Naive thymus-derived CD4-positive, alpha-beta T cell (primary cell): ENCODE results near the gene C11orf91. TPM values are rescaled to one million over a fixed set of nuclear protein-coding genes. Genes with fewer than 3 reads are reported as not detected.

Experiments
- ATAC-seq: fragments of 150-1000 bp; cut with Tn5 transposase; 2 replicates; pipeline ENCODE4 v1.10.0; 2021; ENCODE audit warnings: mild to moderate bottlenecking, moderate library complexity
- CTCF ChIA-PET: fragments of 350-600 bp; sonication (Branson Sonifier 250); formaldehyde crosslinking; loops from one replicate; lab custom pipeline; 2021; ENCODE audit warnings: antibody characterized with exemption; lab: Charles Lee
- POLR2A ChIA-PET: fragments of 350-600 bp; sonication (Branson Sonifier 250); formaldehyde crosslinking; loops from one replicate; lab custom pipeline; 2021; ENCODE audit warnings: antibody characterized with exemption, inconsistent platforms; lab: Charles Lee
- DNase-seq, 9 donors: peaks; one replicate each; pipeline versions ENCODE4 v3.0.0 to v3.0.0-alpha.2; 2020 to 2022; ENCODE audit warnings: mixed read lengths in 1 of 9
- H3K27ac ChIP-seq: one replicate; pipeline ENCODE4 v1.7.0; 2013; ENCODE audit warnings: mild to moderate bottlenecking, low read depth, low read length, moderate library complexity
- H3K27me3 ChIP-seq, 2 donors: one replicate each; pipeline ENCODE4 v1.7.0; 2013; ENCODE audit warnings: low read length in 2 of 2, mild to moderate bottlenecking in 2 of 2, moderate library complexity in 2 of 2; ENCODE audit not compliant: control insufficient read depth in 2 of 2, insufficient read depth in 2 of 2
- H3K36me3 ChIP-seq, 3 experiments: 1 replicate in 2 of 3; 2 replicates in 1 of 3; pipeline ENCODE4 v1.7.0; 2013; ENCODE audit warnings: low read length in 3 of 3, mild to moderate bottlenecking in 3 of 3, moderate library complexity in 1 of 3; ENCODE audit not compliant: insufficient read depth in 3 of 3, control insufficient read depth in 2 of 3
- H3K4me1 ChIP-seq, 2 donors: one replicate each; pipeline ENCODE4 v1.7.0; 2013; ENCODE audit warnings: low read length in 2 of 2, mild to moderate bottlenecking in 2 of 2, moderate library complexity in 1 of 2; ENCODE audit not compliant: control insufficient read depth in 2 of 2, insufficient read depth in 2 of 2
- H3K4me3 ChIP-seq: 2 replicates; pipeline ENCODE4 v1.7.0; 2013; ENCODE audit warnings: mild to moderate bottlenecking, low read length
- H3K9me3 ChIP-seq, 3 experiments: 1 replicate in 2 of 3; 2 replicates in 1 of 3; pipeline ENCODE4 v1.7.0; 2013; ENCODE audit warnings: low read length in 3 of 3; ENCODE audit not compliant: control insufficient read depth in 2 of 3
- H3K27ac Mint-ChIP-seq, 9 donors: one replicate each; pipeline ENCODE4 v1.8.0; 2020 to 2022; ENCODE audit warnings: mixed read lengths in 9 of 9, mild to moderate bottlenecking in 8 of 9, moderate library complexity in 5 of 9, inconsistent platforms in 2 of 9
- H3K27me3 Mint-ChIP-seq, 5 donors: one replicate each; pipeline ENCODE4 v1.8.0; 2021 to 2022; ENCODE audit warnings: mixed read lengths in 5 of 5, mild to moderate bottlenecking in 1 of 5
- H3K36me3 Mint-ChIP-seq, 5 donors: one replicate each; pipeline ENCODE4 v1.8.0; 2020 to 2022; ENCODE audit warnings: mixed read lengths in 5 of 5, mild to moderate bottlenecking in 3 of 5, inconsistent platforms in 1 of 5
- H3K4me1 Mint-ChIP-seq, 7 donors: one replicate each; pipeline ENCODE4 v1.8.0; 2020 to 2022; ENCODE audit warnings: mixed read lengths in 7 of 7, mild to moderate bottlenecking in 3 of 7, inconsistent platforms in 1 of 7
- H3K4me3 Mint-ChIP-seq, 10 donors: one replicate each; pipeline ENCODE4 v1.8.0; 2020 to 2022; ENCODE audit warnings: mild to moderate bottlenecking in 10 of 10, mixed read lengths in 10 of 10, moderate library complexity in 6 of 10, inconsistent platforms in 2 of 10
- H3K9me3 Mint-ChIP-seq, 11 donors: one replicate each; pipeline ENCODE4 v1.8.0; 2020 to 2022; ENCODE audit warnings: mixed read lengths in 11 of 11, mild to moderate bottlenecking in 4 of 11, inconsistent platforms in 1 of 11, moderate library complexity in 1 of 11
- intact Hi-C, 2 donors: fragments of 100-400 bp; cut with micrococcal nuclease; formaldehyde crosslinking; loops; one replicate each; pipeline ENCODE4 v1.15.1; 2023
- polyA plus RNA-seq, 2 donors: library from polyadenylated mRNA; unstranded; fragments of 300-500 nt; fragmentation: Illumina TruSeq; gene quantifications; one replicate each; pipeline ENCODE4 v1.2.3, GENCODE V29; 2021
- total RNA-seq, 6 experiments: library from RNA in 5 of 6; stranded (reverse) in 5 of 6; gene quantifications; 1 replicate in 5 of 6; 2 replicates in 1 of 6; pipeline ENCODE4 v1.2.3 and lab custom pipeline; 2021 to 2026

C11orf91 gene
- total and polyA plus RNA-seq, 7 experiments from 2014 or later, result not detected

GRCh38 chr11:33658195-33658900 is 42.3 kb downstream of the C11orf91 start:
- H3K9me3 ChIP-seq, result no peaks in the 10 kb centered on the region
- no peak overlapping the region for H3K4me3 Mint-ChIP-seq
- DNase-seq, result no peak
- no peaks in the 10 kb centered on the region for H3K4me1 Mint-ChIP-seq
- ATAC-seq, result no peak
- ChIA-PET CTCF (no interaction called here), POLR2A (no interaction called here)
- peaks cover 4 to 27% (median 12%) of the 10 kb centered on the region in 5 donors for H3K27me3 Mint-ChIP-seq
- intact Hi-C loops, result no loop called here
- H3K27ac Mint-ChIP-seq, result no peak overlapping the region
- H3K36me3 Mint-ChIP-seq, result no peaks in the 10 kb centered on the region
- no peaks in the 10 kb centered on the region for H3K4me1 ChIP-seq
- H3K27ac ChIP-seq, result no peak overlapping the region
- no peaks in the 10 kb centered on the region for H3K36me3 ChIP-seq
- no peak overlapping the region for H3K4me3 ChIP-seq
- H3K27me3 ChIP-seq, result peaks cover 0 to 3% of the 10 kb centered on the region in 2 donors
- no peaks in the 10 kb centered on the region for H3K9me3 Mint-ChIP-seq

- no peak for ATAC-seq
Measured at GRCh38 chr11:33657757-33658156, 42.9 kb downstream of the C11orf91 start.

GRCh38 chr11:33656768-33657167 is 43.9 kb downstream of the C11orf91 start:
- Mint-ChIP-seq H3K36me3 (no peaks in the 10 kb centered on the region), H3K27me3 (peaks cover 4 to 27% (median 12%) of the 10 kb centered on the region in 5 donors), H3K9me3 (no peaks in the 10 kb centered on the region), H3K27ac (no peak overlapping the region), H3K4me3 (no peak overlapping the region), H3K4me1 (no peaks in the 10 kb centered on the region)
- Histone ChIP-seq H3K4me1 (no peaks in the 10 kb centered on the region), H3K4me3 (no peak overlapping the region), H3K27me3 (peaks cover 0 to 3% of the 10 kb centered on the region in 2 donors), H3K36me3 (no peaks in the 10 kb centered on the region), H3K27ac (no peak overlapping the region), H3K9me3 (no peaks in the 10 kb centered on the region)
- ChIA-PET CTCF (no interaction called here), POLR2A (no interaction called here)
- intact Hi-C loops, result no loop called here
- ATAC-seq (no peak), DNase-seq (no peak)

More at GRCh38 chr11:33657757-33658156, 42.9 kb downstream of the C11orf91 start:
- H3K36me3 ChIP-seq, result no peaks in the 10 kb centered on the region
- ChIA-PET CTCF (no interaction called here), POLR2A (no interaction called here)
- peaks cover 0 to 3% of the 10 kb centered on the region in 2 donors for H3K27me3 ChIP-seq
- no peak for DNase-seq
- Mint-ChIP-seq H3K4me3 (no peak overlapping the region), H3K27me3 (peaks cover 4 to 27% (median 13%) of the 10 kb centered on the region in 5 donors), H3K4me1 (no peaks in the 10 kb centered on the region), H3K27ac (no peak overlapping the region), H3K36me3 (no peaks in the 10 kb centered on the region), H3K9me3 (no peaks in the 10 kb centered on the region)
- H3K9me3 ChIP-seq, result no peaks in the 10 kb centered on the region
- no peaks in the 10 kb centered on the region for H3K4me1 ChIP-seq
- no peak overlapping the region for H3K27ac ChIP-seq
- H3K4me3 ChIP-seq, result no peak overlapping the region
- intact Hi-C loops, result no loop called here

GRCh38 chr11:33655842-33656600 is 44.6 kb downstream of the C11orf91 start:
- H3K27ac ChIP-seq, result no peak overlapping the region
- H3K4me1 Mint-ChIP-seq, result no peaks in the 10 kb centered on the region
- no peak overlapping the region for H3K27ac Mint-ChIP-seq
- intact Hi-C loops, result no loop called here
- H3K9me3 ChIP-seq, result no peaks in the 10 kb centered on the region
- no peak overlapping the region for H3K4me3 Mint-ChIP-seq
- H3K4me1 ChIP-seq, result no peaks in the 10 kb centered on the region
- no peaks in the 10 kb centered on the region for H3K9me3 Mint-ChIP-seq
- ChIA-PET POLR2A (no interaction called here), CTCF (no interaction called here)
- H3K27me3 ChIP-seq, result peaks cover 0 to 3% of the 10 kb centered on the region in 2 donors
- H3K27me3 Mint-ChIP-seq, result peaks cover 4 to 29% (median 11%) of the 10 kb centered on the region in 5 donors
- H3K36me3 Mint-ChIP-seq, result no peaks in the 10 kb centered on the region
- ATAC-seq (no peak), DNase-seq (no peak)
- H3K36me3 ChIP-seq, result no peaks in the 10 kb centered on the region
- no peak overlapping the region for H3K4me3 ChIP-seq

GRCh38 chr11:33654594-33654993 is 46.0 kb downstream of the C11orf91 start:
- no peaks in the 10 kb centered on the region for H3K36me3 ChIP-seq
- Mint-ChIP-seq H3K27me3 (peaks cover 4 to 36% (median 14%) of the 10 kb centered on the region in 5 donors), H3K9me3 (no peaks in the 10 kb centered on the region), H3K4me1 (no peaks in the 10 kb centered on the region), H3K27ac (no peak overlapping the region), H3K4me3 (no peak overlapping the region), H3K36me3 (no peaks in the 10 kb centered on the region)
- CTCF ChIA-PET, result no interaction called here
- no peak for ATAC-seq
- H3K27me3 ChIP-seq, result no peaks in the 10 kb centered on the region
- POLR2A ChIA-PET, result no interaction called here
- no peaks in the 10 kb centered on the region for H3K4me1 ChIP-seq
- H3K4me3 ChIP-seq, result no peak overlapping the region
- no peak overlapping the region for H3K27ac ChIP-seq
- H3K9me3 ChIP-seq, result no peaks in the 10 kb centered on the region
- intact Hi-C loops, result no loop called here
- no peak for DNase-seq

GRCh38 chr11:33652930-33653329 is 47.7 kb downstream of the C11orf91 start:
- Histone ChIP-seq H3K9me3 (no peaks in the 10 kb centered on the region), H3K27me3 (no peaks in the 10 kb centered on the region), H3K27ac (no peak overlapping the region), H3K4me1 (no peaks in the 10 kb centered on the region), H3K36me3 (no peaks in the 10 kb centered on the region), H3K4me3 (no peak overlapping the region)
- CTCF ChIA-PET, result no interaction called here
- Mint-ChIP-seq H3K27ac (no peak overlapping the region), H3K36me3 (no peaks in the 10 kb centered on the region), H3K4me3 (no peak overlapping the region), H3K9me3 (no peaks in the 10 kb centered on the region), H3K4me1 (no peaks in the 10 kb centered on the region), H3K27me3 (peaks cover 4 to 42% (median 17%) of the 10 kb centered on the region in 5 donors)
- ATAC-seq, result no peak
- DNase-seq, result no peak
- intact Hi-C loops, result no loop called here
- POLR2A ChIA-PET, result no interaction called here
